MCF 10A (cell line): Measurements from ENCODE around the gene GAD2. TPM values are rescaled to one million over a fixed set of nuclear protein-coding genes. Genes with fewer than 3 reads are reported as not detected.

ENCODE experiments used
- BruUV-seq: library from RNA; stranded (reverse); fragments of 400-500 nt; replicated peaks from 2 replicates; lab custom pipeline; 2021; lab: Mats Ljungman, UMichigan
- CTCF ChIA-PET: fragments of 300-600 bp; sonication (Branson Sonifier 250); formaldehyde crosslinking; extraction: SDS; loops from one replicate; lab custom pipeline; 2021; ENCODE audit warnings: antibody characterized with exemption, inconsistent platforms; lab: Yijun Ruan, JAX
- POLR2A ChIA-PET: fragments of 300-600, 350-650 bp; sonication (Branson Sonifier 250); formaldehyde crosslinking; extraction: SDS; loops from one replicate; lab custom pipeline; 2020; ENCODE audit warnings: antibody characterized with exemption, inconsistent platforms; lab: Yijun Ruan, JAX
- DNase-seq: peaks from one replicate; pipeline ENCODE4 v3.0.0-alpha.2; 2018; ENCODE audit not compliant: unreplicated experiment
- H3K27ac Mint-ChIP-seq: one replicate; pipeline ENCODE4 v1.8.0; 2022; ENCODE audit warnings: mild to moderate bottlenecking, low read depth, mixed read lengths; ENCODE audit not compliant: unreplicated experiment
- H3K27me3 Mint-ChIP-seq: one replicate; pipeline ENCODE4 v1.8.0; 2022; ENCODE audit warnings: mixed read lengths; ENCODE audit not compliant: insufficient read depth, unreplicated experiment
- H3K36me3 Mint-ChIP-seq: one replicate; pipeline ENCODE4 v1.8.0; 2022; ENCODE audit warnings: mild to moderate bottlenecking, moderate library complexity, mixed read lengths; ENCODE audit not compliant: insufficient read depth, unreplicated experiment
- H3K4me1 Mint-ChIP-seq: one replicate; pipeline ENCODE4 v1.8.0; 2022; ENCODE audit warnings: mixed read lengths; ENCODE audit not compliant: insufficient read depth, unreplicated experiment
- H3K4me3 Mint-ChIP-seq: one replicate; pipeline ENCODE4 v1.8.0; 2022; ENCODE audit warnings: mild to moderate bottlenecking, moderate library complexity, mixed read lengths; ENCODE audit not compliant: unreplicated experiment
- H3K9me3 Mint-ChIP-seq: one replicate; pipeline ENCODE4 v1.8.0; 2022; ENCODE audit warnings: mixed read lengths; ENCODE audit not compliant: unreplicated experiment
- CTCF ChIP-seq: fragments of 200-600 bp; IDR thresholded peaks from one replicate; pipeline ENCODE4 v1.8.0; 2022; ENCODE audit warnings: antibody characterized with exemption, mild to moderate bottlenecking; ENCODE audit not compliant: unreplicated experiment
- intact Hi-C: fragments of 100-400 bp; cut with micrococcal nuclease; formaldehyde crosslinking; loops from 2 replicates; pipeline ENCODE4 v1.14.1; 2022
- total RNA-seq: library from RNA; stranded (reverse); gene quantifications from 2 replicates; pipeline ENCODE4 v1.2.3, GENCODE V29; 2022

Gene GAD2
- total RNA-seq, 1 experiment from 2014 or later: not detected

GRCh38 chr10:26232174-26232573 is 15.6 kb downstream of the GAD2 start:
- CTCF ChIA-PET: no interaction called here

GRCh38 chr10:26235761-26236160 is 19.2 kb downstream of the GAD2 start:
- TF ChIP-seq CTCF: no peak
- DNase-seq: no peak
- ChIA-PET POLR2A (no interaction called here), CTCF (no interaction called here)
- no TSS peak for BruUV-seq
- no peak overlapping the region for H3K4me3 Mint-ChIP-seq
- H3K4me1 Mint-ChIP-seq: no peaks in the 10 kb centered on the region
- no peaks in the 10 kb centered on the region for H3K36me3 Mint-ChIP-seq
- intact Hi-C loops: no loop called here
- no peak overlapping the region for H3K27ac Mint-ChIP-seq
- H3K9me3 Mint-ChIP-seq: no peaks in the 10 kb centered on the region
- H3K27me3 Mint-ChIP-seq: peaks cover 89% of the 10 kb centered on the region

More at GRCh38 chr10:26232174-26232573, 15.6 kb downstream of the GAD2 start:
- no peak for DNase-seq
- H3K27me3 Mint-ChIP-seq: peaks cover 89% of the 10 kb centered on the region
- no peaks in the 10 kb centered on the region for H3K9me3 Mint-ChIP-seq
- no peaks in the 10 kb centered on the region for H3K36me3 Mint-ChIP-seq
- no peak overlapping the region for H3K4me3 Mint-ChIP-seq
- intact Hi-C loops: no loop called here
- H3K27ac Mint-ChIP-seq: no peak overlapping the region
- BruUV-seq: no TSS peak
- H3K4me1 Mint-ChIP-seq: no peaks in the 10 kb centered on the region
- POLR2A ChIA-PET: no interaction called here
- no peak for TF ChIP-seq CTCF

- ChIA-PET POLR2A (no interaction called here), CTCF (no interaction called here)
- no TSS peak for BruUV-seq
- no peak for TF ChIP-seq CTCF
- no peak overlapping the region for H3K4me3 Mint-ChIP-seq
- H3K36me3 Mint-ChIP-seq: no peaks in the 10 kb centered on the region
- H3K9me3 Mint-ChIP-seq: no peaks in the 10 kb centered on the region
- H3K27ac Mint-ChIP-seq: no peak overlapping the region
- DNase-seq: no peak
- intact Hi-C loops: no loop called here
- H3K27me3 Mint-ChIP-seq: peaks cover 88% of the 10 kb centered on the region
- H3K4me1 Mint-ChIP-seq: no peaks in the 10 kb centered on the region
Observed at GRCh38 chr10:26238378-26238777, 21.8 kb downstream of the GAD2 start.

- no peak for DNase-seq
- intact Hi-C loops: no loop called here
- ChIA-PET POLR2A (no interaction called here), CTCF (interaction anchor here (1.0 kb wide), 1 partner anchor 10 kb away, joined by 6 read pairs; no protein-coding TSS in a partner anchor)
- no TSS peak for BruUV-seq
- peaks cover 69% of the 10 kb centered on the region for H3K27me3 Mint-ChIP-seq
- no peak overlapping the region for H3K4me3 Mint-ChIP-seq
- no peak for TF ChIP-seq CTCF
- H3K4me1 Mint-ChIP-seq: no peaks in the 10 kb centered on the region
- H3K27ac Mint-ChIP-seq: no peak overlapping the region
- H3K36me3 Mint-ChIP-seq: no peaks in the 10 kb centered on the region
- H3K9me3 Mint-ChIP-seq: no peaks in the 10 kb centered on the region
Observed at GRCh38 chr10:26242706-26243350, 26.3 kb downstream of the GAD2 start.
